Suprapubic skin (tissue), 4 donors: ENCODE results near the gene TSR3. TPM values are rescaled to one million over a fixed set of nuclear protein-coding genes. Genes with fewer than 3 reads are reported as not detected.

ENCODE experiments used
- DNase-seq, 2 donors: peaks; one replicate each; pipeline ENCODE4 v3.0.0-alpha.2; 2019; ENCODE audit warnings: low spot score in 2 of 2
- H3K27ac ChIP-seq: fragments of 200-600 bp; sonication (generic); one replicate; pipeline ENCODE4 v1.5.1; 2019
- H3K27me3 ChIP-seq: fragments of 200-600 bp; sonication (generic); one replicate; pipeline ENCODE4 v1.5.1; 2019
- H3K36me3 ChIP-seq: fragments of 200-600 bp; sonication (generic); one replicate; pipeline ENCODE4 v1.5.1; 2019
- H3K4me1 ChIP-seq: fragments of 200-600 bp; sonication (generic); one replicate; pipeline ENCODE4 v1.5.1; 2019
- H3K4me3 ChIP-seq: fragments of 200-600 bp; sonication (generic); one replicate; pipeline ENCODE4 v1.5.1; 2019; ENCODE audit warnings: mild to moderate bottlenecking
- H3K9me3 ChIP-seq: fragments of 200-600 bp; sonication (generic); one replicate; pipeline ENCODE4 v1.5.1; 2019
- EP300 ChIP-seq: sonication (generic); formaldehyde crosslinking; IDR thresholded peaks from one replicate; pipeline ENCODE4 v1.6.1; 2017; ENCODE audit warnings: antibody characterized with exemption
- POLR2A ChIP-seq, 2 donors: fragments of 450-650 bp; IDR thresholded peaks; one replicate each; pipeline ENCODE4 v1.6.1; 2017; ENCODE audit warnings: antibody characterized with exemption in 2 of 2, mild to moderate bottlenecking in 2 of 2, moderate library complexity in 2 of 2
- POLR2AphosphoS5 ChIP-seq, 3 donors: sonication (generic); formaldehyde crosslinking; IDR thresholded peaks; one replicate each; pipeline ENCODE4 v1.6.1; 2017; ENCODE audit warnings: antibody characterized with exemption in 3 of 3
- WGBS: methylation state at CpG from one replicate; pipeline ENCODE4 v1.1.5; 2018; 5-methylcytosine and 5-hydroxymethylcytosine counted together
- total RNA-seq, 4 donors: library from RNA; depleted of rRNA; stranded (reverse); fragments of >200 nt; gene quantifications; one replicate each; pipeline ENCODE4 v1.1.0, GENCODE V29; 2016
- TF ChIP-seq, protein P1 (sequence below), 2 donors: fragments of 200-600 bp in 1 of 2; fragments of 450-650 bp in 1 of 2; sonication (generic) in 1 of 2; IDR thresholded peaks; one replicate each; pipeline ENCODE4 v1.5.1; 2016 to 2019; ENCODE audit warnings: antibody characterized with exemption in 2 of 2, mild to moderate bottlenecking in 1 of 2, moderate library complexity in 1 of 2

TSR3 gene
- total RNA-seq, 4 donors from 2014 or later, result 48.5 to 70.2 (median 62.1) TPM

GRCh38 chr16:1366712-1367299 lies 15.1 kb upstream of the TSR3 start:
- WGBS, result 78% methylated on average over 17 of the region's 24 CpGs
- Histone ChIP-seq H3K27ac (no peak overlapping the region), H3K36me3 (peaks cover 83% of the 10 kb centered on the region), H3K27me3 (no peaks in the 10 kb centered on the region), H3K4me3 (no peak overlapping the region), H3K4me1 (no peaks in the 10 kb centered on the region), H3K9me3 (no peaks in the 10 kb centered on the region)
- DNase-seq, result no peak
- TF ChIP-seq, protein P1, sequence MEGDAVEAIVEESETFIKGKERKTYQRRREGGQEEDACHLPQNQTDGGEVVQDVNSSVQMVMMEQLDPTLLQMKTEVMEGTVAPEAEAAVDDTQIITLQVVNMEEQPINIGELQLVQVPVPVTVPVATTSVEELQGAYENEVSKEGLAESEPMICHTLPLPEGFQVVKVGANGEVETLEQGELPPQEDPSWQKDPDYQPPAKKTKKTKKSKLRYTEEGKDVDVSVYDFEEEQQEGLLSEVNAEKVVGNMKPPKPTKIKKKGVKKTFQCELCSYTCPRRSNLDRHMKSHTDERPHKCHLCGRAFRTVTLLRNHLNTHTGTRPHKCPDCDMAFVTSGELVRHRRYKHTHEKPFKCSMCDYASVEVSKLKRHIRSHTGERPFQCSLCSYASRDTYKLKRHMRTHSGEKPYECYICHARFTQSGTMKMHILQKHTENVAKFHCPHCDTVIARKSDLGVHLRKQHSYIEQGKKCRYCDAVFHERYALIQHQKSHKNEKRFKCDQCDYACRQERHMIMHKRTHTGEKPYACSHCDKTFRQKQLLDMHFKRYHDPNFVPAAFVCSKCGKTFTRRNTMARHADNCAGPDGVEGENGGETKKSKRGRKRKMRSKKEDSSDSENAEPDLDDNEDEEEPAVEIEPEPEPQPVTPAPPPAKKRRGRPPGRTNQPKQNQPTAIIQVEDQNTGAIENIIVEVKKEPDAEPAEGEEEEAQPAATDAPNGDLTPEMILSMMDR (IDR thresholded peaks at IDR 0.05), result no peak
- TF ChIP-seq EP300 (no peak), POLR2A (IDR thresholded peaks at IDR 0.05) (no peak), POLR2AphosphoS5 (IDR thresholded peaks at IDR 0.05) (no peak)

DNA sequence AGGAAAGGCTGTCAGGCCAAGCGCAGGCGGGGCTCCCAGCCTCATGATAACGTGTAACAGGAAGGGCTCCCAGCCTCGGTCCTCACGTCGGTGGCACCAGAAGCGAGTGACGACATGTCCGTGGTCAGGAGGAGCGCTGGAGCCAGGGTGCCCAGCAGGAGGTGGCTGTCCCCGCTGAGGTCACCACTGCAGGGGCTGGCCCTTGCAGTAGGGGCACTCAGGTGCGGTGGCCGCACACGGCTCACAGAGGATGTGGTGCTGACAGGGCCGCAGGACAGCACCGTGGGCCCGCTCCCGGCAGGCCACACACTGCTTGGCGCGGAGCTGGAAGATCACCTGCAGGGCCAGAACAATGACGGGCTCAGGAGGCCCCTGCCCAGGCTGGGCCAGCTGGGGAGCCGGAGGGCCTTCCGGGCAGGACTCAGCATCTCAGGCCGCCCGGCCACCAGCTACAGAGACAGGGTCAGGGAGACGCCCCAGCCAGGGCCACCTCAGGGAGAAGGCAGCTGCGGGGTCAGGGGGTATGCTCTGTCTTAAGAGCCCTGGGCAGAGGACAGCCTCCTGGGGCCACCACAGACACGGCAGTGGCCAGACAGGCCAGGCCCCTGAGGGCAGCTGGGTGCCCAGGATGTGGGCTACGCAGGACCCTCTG lies 14.5 kb upstream of the TSR3 start:
- H3K9me3 ChIP-seq, result no peaks in the 10 kb centered on the region
- no peaks in the 10 kb centered on the region for H3K27me3 ChIP-seq
- H3K27ac ChIP-seq, result no peak overlapping the region
- no peak overlapping the region for H3K4me3 ChIP-seq
- peaks cover 83% of the 10 kb centered on the region for H3K36me3 ChIP-seq
- WGBS, result 82% methylated on average over 18 of the region's 29 CpGs
- TF ChIP-seq POLR2A (IDR thresholded peaks at IDR 0.05) (no peak), EP300 (no peak), POLR2AphosphoS5 (IDR thresholded peaks at IDR 0.05) (no peak)
- TF ChIP-seq, protein P1 (IDR thresholded peaks at IDR 0.05), result no peak
- no peaks in the 10 kb centered on the region for H3K4me1 ChIP-seq
- no peak for DNase-seq

DNA sequence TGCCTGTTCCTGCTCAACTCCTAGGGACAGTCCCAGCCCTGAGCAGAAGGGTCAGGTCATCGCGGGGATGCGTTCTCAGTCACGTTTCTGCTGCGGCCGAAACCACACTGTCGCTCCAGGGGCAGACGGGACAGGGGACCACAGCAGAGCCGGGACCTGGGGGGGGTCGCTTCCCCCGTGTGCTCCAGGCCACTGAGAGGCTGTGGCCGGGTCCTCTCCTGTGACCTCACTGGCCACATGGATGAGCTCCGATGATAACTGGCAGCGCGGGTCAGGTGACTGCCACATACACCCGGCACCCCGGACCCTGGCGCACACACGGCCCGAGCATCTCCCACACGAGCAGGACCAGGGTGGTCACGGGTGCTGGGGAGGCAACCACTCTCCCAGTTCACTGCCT lies 12.8 kb upstream of the TSR3 start:
- H3K9me3 ChIP-seq, result no peaks in the 10 kb centered on the region
- peaks cover 81% of the 10 kb centered on the region for H3K36me3 ChIP-seq
- H3K27ac ChIP-seq, result no peak overlapping the region
- TF ChIP-seq EP300 (no peak), POLR2A (IDR thresholded peaks at IDR 0.05) (no peak), POLR2AphosphoS5 (IDR thresholded peaks at IDR 0.05) (no peak)
- TF ChIP-seq, protein P1 (IDR thresholded peaks at IDR 0.05), result no peak
- H3K4me1 ChIP-seq, result no peaks in the 10 kb centered on the region
- H3K27me3 ChIP-seq, result no peaks in the 10 kb centered on the region
- no peak for DNase-seq
- no peak overlapping the region for H3K4me3 ChIP-seq
- 95% methylated on average over 16 of the region's 22 CpGs for WGBS

DNA sequence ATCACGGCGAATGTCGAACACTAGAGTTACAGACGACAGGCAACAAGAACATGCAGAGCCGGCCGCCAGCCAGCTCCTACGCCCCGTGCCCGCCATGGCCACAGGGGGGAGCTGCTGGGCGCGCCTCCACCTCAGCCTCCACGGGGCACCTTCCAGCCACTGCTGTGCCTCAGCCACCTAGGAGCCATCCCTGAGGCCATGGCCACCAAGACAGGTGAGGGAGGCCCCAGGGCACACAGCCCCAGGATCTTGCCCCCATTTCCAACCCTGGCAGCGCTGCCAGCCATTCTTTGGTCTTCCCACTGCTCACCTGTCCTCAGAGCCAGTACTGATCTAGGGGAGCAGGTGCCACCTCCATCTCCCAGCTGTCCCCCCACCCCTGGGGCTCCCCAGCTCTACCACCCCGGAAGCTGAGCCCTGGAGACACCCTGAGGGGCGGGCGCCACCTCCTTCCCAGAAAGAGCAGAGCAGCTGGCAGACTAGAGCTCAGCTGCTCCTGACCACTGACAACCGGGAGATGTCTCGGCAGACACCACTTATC lies 11.9 kb upstream of the TSR3 start:
- H3K27me3 ChIP-seq, result no peaks in the 10 kb centered on the region
- DNase-seq, result no peak
- TF ChIP-seq, protein P1 (IDR thresholded peaks at IDR 0.05), result peak in 1 of 2 donors; percentile 83
- no peak for TF ChIP-seq EP300
- H3K27ac ChIP-seq, result no peak overlapping the region
- no peaks in the 10 kb centered on the region for H3K9me3 ChIP-seq
- H3K36me3 ChIP-seq, result peaks cover 85% of the 10 kb centered on the region
- no peak overlapping the region for H3K4me3 ChIP-seq
- H3K4me1 ChIP-seq, result no peaks in the 10 kb centered on the region
- WGBS, result 47% methylated on average over 17 of the region's 18 CpGs

- TF ChIP-seq POLR2A (IDR thresholded peaks at IDR 0.05) (no peak), EP300 (no peak), POLR2AphosphoS5 (IDR thresholded peaks at IDR 0.05) (no peak)
- TF ChIP-seq, protein P1 (IDR thresholded peaks at IDR 0.05), result no peak
- 94% methylated on average over 11 of the region's 11 CpGs for WGBS
- no peak overlapping the region for H3K27ac ChIP-seq
- peaks cover 85% of the 10 kb centered on the region for H3K36me3 ChIP-seq
- no peaks in the 10 kb centered on the region for H3K4me1 ChIP-seq
- no peaks in the 10 kb centered on the region for H3K9me3 ChIP-seq
- DNase-seq, result no peak
- H3K4me3 ChIP-seq, result no peak overlapping the region
- no peaks in the 10 kb centered on the region for H3K27me3 ChIP-seq
Measured at GRCh38 chr16:1362807-1363206, 11.1 kb upstream of the TSR3 start.
